Activated naive CD4-positive, alpha-beta T cell treated with Interleukin-2 at 50 U/mL for 16 hours (primary cell): ENCODE results near the gene GCNT1.
"Not testable (repeated sequence)": the region's sequence is repeated elsewhere in the genome, so short reads cannot be mapped to it uniquely, and the experiment has no call there.

Experiments used
- DNase-seq: peaks from one replicate; pipeline ENCODE4 v3.0.0-alpha.2; 2020

GCNT1 gene

DNA sequence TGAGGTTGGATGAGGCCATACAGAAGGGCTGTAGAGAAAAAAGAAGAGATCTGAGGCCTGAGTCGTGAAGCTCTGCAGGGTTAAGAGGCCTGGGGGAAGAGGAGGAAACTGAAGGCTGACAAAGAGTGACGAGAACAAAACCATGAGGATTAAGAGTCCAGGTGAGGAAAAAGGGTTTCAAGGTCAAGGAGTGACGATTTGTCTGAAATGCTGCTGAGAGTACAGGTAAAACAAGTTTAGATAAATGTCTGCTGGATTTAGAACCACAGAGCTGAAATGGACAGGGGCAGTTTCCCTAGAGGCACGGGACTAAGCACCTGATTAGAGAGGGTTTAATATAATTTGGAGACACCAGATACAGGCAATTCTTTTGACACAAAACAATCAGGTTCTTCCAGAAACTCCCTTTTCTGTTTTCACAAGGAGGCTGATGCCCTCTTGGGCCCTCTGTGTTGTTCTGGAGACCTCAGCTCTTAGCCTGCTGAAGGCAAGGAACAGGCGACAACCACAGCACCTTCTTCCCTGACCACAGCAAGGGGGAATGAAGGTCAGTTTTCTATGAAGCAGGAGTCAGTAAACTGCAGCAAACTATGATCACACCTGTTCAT lies 14.6 kb upstream of the GCNT1 start:
- DNase-seq = no peak

DNA sequence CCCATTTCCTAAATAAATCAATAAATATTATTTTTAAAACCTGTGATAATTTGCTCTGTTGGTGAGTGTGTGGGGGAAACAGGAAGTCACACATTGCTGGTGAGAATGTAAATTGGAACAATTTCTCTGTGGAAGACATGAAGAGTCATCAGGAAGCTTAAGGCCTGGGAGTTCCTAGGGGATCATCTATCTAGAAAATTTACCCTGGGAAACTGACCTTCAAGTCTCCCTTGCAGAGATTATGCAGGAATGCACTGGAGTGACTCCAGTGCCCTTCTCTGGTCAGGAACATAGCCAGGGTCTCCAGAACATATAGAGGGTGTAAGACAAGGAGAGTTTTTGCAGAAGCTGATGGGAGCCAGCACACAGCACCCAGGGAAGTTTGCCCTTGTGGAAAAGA lies 13.0 kb upstream of the GCNT1 start:
- DNase-seq = no peak

DNA sequence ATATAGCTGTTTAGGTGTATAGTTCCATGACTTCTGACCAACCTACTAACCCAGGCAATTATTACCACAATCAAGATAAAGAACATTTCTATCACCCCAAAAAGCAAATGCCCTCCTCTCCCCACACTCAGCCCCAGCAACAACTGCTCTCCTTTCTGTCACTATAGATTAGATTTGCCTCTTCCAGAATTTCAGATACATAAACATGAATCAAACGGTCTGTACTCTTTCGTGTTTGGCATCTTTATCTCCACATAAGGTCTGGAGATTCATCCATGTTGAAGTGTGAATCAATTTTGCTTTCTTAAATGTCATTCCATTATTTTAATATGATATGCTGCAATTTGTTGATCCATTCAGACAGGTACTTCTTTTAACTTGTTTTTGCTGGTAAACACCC lies 10.5 kb upstream of the GCNT1 start:
- DNase-seq = no peak

DNA sequence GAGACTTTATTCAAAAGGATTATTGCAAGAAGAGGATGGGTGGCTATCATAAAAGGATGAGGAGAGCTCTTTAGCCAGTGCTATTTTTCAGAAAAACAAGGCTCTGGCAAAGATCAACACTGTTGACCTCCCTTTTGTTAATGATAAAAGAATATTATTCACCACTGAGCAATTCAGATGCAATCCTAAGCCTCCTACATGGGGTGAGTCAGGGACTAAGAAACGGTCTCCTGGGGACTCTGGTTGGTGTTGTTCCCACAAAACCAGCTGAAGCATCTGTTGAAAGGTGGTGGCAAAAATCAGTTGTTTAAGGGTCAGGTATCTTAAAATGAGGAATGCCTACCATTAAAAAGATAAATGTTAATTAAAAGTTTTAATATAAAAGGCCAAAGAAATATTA lies 7.7 kb upstream of the GCNT1 start:
- DNase-seq = no peak

DNA sequence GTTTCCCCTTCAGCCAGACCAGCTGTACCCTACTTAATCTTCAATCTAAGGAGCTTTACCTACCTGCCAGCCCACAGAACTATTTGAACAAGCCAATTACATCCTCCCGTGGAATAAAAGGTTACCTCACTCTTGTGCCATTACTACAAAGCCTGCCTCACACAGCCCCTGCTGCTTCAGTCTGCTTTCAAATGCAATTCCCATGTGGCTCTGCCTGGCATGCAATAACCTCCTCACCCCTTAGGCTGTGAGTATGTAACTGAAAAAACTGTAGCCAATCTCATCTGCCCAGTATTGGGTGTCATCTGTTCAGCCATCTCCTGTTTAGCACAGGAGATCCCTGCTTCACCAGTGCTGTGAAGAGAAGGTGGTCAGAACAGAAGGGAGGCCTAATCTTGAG lies 6.1 kb upstream of the GCNT1 start:
- DNase-seq = no peak

DNA sequence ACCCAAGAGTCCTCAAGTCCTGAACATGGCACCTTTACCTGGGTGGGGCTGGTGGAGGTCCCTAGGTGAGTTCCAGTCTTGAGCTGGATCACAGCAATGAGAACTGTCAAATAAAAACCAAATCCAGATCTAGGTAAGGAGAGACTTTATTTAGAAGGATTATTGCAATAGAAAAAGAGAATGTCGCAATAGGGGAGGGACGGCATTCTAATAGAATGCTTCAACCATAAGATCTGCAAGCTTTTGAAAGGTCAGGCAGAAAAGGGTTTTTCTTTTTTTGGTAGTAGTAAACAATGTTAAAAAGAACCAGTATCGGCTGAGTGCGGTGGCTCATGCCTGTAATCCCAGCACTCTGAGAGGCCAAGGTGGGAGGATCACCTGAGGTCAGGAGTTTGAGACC lies 5.2 kb upstream of the GCNT1 start:
- DNase-seq = no peak

DNA sequence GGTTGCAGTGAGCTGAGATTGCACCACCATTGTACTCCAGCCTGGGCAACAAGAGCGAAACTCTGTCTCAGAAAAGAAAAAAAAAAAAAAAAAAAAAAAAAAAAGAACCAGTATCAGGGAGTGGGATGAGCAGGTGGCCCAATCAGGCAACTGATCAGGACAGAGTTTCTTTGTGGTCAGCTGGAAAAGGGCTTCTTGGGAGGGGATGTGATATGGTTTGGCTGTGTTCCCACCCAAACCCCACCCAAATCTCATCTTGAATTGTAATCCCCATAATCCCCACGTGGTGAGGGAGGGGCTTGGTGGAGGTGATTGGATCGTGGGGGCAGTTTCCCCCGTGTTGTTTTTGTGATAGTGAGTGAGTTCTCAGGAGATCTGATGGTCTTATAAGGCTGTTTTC lies 4.7 kb upstream of the GCNT1 start:
- DNase-seq = no peak

DNA sequence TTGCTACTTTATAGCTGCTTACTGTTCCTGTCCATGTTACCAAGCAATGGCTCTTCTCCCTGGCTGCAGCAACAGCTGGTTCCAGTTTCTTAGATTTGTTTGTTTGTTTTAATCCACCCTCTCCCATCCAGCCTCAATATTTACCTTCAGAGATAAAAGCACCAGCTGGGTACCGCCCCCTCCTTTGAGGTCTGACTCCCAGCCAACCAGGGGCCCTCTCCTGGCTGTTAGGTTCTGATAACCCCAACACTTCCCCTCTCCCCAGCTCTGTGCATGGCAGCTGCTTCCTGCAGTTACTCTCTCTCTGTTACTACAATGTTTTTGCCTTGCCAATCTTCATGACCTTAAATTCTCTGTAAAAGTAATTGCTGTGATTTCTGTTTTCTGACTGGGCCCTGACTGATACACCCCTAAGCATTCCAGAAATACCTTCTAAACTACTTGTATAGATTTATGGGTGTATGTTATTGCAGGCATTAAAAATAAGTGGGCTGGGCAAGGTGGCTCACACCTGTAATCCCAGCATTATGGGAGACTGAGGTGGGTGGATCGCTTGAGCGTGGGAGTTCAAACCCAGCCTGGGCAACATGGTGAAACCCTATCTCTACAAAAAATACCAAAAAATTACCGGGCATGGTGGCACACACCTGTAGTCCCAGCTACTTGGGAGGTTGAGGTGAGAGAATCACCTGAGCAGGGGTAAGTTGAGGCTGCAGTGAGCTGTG lies 2.6 kb upstream of the GCNT1 start:
- peak; percentile 25 for DNase-seq

DNA sequence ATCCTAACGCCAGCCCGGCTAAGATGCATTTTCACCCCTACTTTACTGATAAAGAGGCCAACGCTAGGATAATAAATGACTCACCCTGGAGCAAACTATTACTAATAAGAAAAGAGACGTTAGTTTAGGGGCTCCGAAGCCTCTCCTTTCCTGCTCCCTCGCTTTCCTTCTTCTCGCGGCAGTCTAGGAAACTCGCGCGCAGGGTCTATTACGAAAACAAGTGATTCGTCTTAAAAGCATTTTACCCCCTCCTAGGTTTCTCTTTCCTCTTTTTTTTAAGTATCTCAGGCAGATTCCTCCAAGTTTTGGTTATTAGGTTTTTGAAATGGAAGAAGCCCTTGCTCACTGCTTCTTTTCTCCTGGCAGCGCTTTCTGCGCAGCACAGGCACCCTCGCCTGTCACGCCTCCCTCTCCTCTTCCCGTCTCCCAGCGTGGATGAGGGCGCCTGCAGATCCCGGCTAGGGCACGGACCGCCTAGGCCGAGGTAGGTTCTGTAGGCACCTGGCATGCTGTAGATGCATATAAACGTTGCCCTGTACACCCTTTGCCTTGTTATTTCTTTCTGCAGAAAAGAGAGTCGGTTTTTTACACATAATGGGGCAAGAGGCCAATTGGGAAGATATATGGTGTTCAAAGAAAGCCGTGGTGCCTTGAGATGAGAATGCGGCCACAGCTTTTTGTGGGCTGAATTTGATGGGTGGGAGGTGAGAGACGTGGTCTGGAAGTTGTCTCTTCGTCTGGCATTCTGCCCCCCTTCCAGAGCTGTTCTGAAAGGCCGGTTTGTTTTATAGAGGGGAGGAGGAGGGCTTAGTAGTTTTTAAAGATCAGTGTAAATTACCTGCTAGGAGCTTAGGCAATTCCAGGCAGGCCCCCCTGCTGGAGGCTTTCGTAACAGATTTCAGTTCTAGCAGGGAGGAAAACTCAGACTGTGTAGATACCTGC lies 983 bp downstream of the GCNT1 start:
- no peak for DNase-seq

DNA sequence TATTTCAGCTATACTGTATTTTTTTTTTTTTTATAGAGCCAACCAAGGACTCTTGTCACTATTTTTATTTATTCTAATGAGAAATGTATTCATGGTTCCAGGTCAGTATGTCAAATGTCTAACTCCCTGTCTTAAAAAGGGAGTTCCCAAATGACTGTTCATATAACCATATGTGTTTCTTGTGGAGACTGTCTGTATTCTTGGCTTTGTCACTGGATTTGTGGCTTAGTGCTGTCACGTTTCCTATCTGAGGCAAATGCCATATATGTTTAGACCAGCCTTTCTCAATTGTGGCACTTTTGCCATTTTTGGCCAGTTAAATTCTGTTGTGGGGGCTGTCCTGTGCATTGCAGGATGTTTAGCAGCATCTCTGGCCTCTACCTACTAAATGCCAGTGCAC lies 3.1 kb downstream of the GCNT1 start:
- DNase-seq = no peak

DNA sequence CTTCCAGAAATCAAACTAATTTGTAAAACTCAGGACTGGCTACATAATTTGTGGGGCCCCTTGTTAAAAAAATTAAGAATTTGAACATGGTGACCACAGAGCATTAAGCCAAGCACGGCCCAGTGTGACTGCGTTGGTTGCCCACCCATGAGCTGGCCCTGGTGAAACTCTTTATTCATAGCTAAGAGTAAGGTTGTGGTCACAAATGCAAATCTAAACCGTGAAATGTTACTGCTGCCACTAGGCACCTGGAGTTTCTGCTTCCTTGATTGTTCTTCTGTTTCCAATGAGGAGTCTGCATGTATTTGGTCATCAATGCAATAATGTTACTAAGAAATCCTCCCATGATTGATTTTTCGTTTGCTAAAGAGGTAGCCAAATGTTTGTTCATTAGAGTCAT lies 4.2 kb downstream of the GCNT1 start:
- DNase-seq = no peak

DNA sequence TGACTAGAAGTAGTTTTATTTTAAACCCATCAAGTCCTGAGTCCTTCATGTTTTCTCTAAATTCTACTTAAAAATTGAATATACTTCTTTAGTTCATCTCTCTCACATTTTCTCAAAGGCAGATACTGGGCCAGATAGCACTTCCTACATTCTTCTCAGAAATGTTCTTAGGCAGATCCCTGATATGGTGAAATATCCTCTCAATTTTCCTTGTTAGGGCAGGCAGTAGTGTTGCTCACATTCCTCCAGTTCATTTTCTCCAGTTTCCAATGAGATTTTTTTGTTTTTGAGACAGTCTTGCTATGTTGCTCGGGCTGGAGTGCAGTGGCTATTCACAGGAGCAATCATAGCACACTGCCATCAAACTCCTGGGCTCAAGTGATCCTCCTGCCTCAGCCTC lies 5.7 kb downstream of the GCNT1 start:
- DNase-seq = no peak

DNA sequence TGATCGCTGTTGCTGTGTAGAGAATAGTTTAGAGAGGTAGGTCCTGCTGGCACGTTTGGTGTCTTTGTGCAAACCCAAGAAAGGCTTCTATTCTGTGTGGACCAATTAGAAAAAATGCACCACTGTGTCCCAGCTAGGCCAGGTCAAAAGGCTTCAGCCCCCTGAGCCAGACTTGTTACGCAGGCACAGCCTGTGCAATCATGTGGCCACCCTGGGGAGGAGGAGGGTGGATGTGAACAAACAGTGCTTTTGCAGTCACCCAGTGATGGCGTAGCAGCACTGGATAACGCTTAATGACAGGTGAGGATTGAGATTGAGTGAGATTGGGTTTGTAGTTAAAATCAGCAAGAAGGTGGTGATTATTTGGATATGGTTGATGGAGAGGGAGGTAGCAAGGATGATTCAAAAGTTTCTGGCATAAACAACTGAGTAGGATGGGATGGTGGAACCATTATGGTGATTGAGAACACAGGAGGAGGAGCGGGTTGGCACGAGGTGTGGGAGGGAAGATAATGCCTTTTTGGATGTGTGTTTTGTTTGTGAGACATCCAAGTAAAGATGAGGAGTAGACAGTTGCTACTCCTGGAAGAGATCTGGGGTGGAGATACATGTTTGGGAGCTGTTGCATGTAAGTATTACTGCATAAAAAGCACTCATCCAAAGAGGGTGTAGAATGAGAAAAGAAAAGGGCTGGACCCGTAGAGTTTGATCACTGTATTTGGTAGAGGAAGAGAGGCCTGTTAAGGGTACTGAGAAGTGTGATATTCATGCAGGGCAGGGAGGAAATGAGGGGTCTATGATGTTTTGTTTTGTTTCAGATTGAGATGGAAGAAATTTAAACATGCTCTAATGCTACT lies 6.7 kb downstream of the GCNT1 start:
- DNase-seq = no peak

DNA sequence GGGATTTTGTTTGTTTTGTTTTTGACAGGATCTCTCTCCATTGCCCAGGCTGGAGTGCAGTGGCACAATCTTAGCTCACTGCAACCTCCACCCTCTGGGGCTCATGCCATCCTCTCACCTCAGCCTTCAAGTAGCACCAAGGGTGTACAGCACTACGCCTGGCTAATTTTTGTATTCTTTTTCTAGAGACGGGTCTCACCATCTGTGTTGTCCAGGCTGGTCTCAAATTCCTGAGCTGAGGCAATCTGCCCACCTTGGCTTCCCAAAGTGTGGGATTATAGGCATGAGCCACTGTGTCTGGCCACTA lies 7.3 kb downstream of the GCNT1 start:
- DNase-seq = no peak

DNA sequence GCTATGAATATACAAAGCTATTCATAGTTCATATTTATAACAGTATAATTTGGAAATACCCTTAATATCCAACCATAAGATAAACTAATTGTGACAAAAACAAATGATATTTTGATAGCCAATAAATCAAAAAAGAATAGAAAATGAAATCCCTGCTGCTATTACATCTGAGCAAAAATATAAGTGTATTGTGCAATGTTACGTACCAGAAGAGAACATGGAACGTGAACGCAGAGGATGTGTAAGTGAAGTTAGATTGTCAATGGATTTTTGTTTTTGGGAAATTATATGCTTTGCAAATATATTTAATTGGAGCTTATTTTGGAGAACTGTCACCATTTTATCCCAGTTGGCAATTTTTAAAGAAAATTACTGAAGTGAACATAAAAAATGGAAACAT lies 15.4 kb downstream of the GCNT1 start:
- DNase-seq = no peak

DNA sequence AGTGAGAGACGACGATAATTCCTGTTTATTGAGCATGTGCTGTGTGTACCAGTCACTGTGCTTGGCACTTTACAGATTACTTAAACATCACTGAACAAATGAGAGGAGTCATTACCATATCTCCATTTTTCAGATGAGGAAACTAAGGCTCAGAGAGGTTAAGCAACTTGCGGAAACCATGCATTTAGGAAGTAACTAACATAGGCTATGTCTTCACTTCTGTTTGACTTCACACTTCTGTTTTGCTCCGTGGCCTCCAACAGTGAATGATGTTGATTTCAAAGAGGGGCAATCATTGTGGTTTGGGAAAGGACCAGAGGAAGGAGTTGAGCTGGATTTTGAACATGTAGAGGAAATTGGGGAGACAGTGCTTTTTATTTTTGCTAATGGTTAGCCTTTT lies 16.7 kb downstream of the GCNT1 start:
- no peak for DNase-seq

DNA sequence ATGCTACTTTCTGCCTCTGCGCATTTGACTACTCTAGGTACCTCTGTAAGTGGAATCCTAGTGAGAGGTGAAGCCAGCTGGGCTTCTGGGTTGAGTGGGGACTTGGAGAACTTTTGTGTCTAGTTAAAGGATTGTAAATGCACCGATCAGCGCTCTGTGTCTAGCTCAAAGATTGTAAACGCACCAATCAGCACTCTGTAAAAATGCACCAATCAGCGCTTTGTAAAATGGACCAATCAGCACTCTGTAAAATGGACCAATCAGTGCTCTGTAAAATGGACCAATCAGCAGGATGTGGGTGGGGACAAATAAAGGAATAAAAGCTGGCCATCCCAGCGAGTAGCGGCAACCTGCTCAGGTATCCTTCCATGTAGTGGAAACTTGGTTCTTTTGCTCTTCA lies 18.8 kb downstream of the GCNT1 start:
- DNase-seq = not testable (repeated sequence)

DNA sequence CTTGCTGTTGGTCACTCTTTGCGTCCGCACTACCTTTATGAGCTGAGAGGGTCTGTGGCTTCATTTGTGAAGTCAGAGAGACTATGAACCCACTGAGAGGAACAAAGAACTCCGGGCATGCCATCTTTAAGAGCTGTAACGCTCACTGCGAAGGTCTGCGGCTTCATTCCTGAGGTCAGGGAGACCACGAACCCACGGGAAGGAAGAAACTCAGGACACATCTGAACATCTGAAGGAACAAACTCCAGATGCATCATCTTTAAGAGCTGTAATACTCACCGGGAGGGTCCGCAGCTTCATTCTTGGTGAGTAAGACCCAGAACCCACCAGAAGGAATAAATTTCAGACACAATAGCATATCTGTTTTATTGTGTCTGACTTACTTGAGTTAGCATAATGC lies 19.2 kb downstream of the GCNT1 start:
- no peak for DNase-seq

DNA sequence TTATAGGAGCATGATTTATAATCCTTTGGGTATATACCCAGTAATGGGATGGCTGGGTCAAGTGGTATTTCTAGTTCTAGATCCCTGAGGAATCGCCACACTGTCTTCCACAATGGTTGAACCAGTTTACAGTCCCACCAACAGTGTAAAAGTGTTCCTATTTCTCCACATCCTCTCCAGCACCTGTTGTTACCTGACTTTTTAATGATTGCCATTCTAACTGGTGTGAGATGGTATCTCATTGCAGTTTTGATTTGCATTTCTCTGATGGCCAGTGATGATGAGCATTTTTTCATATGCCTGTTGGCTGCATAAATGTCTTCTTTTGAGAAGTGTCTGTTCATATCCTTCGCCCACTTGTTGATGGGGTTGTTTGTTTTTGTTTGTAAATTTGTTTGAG lies 20.4 kb downstream of the GCNT1 start:
- DNase-seq = not testable (repeated sequence)

DNA sequence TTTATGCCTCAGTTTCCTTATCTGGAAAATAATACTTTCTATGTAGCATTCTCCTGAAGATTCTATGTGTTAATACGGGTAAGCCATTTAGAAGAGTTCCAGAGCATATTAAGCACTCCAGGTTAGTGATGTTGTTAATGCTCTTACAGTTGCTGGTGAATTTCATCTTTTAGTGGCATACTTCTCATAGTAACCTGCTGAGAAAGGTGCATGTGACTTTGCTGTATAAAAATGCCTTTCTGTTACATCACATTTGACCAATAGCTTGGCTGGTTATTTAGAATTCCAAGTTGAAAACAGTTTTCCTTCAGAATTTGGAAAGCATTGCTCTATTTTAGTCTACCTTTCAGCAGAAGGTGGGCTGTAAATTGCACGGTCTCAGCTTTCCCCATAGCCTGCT lies 27.2 kb downstream of the GCNT1 start:
- DNase-seq = no peak

DNA sequence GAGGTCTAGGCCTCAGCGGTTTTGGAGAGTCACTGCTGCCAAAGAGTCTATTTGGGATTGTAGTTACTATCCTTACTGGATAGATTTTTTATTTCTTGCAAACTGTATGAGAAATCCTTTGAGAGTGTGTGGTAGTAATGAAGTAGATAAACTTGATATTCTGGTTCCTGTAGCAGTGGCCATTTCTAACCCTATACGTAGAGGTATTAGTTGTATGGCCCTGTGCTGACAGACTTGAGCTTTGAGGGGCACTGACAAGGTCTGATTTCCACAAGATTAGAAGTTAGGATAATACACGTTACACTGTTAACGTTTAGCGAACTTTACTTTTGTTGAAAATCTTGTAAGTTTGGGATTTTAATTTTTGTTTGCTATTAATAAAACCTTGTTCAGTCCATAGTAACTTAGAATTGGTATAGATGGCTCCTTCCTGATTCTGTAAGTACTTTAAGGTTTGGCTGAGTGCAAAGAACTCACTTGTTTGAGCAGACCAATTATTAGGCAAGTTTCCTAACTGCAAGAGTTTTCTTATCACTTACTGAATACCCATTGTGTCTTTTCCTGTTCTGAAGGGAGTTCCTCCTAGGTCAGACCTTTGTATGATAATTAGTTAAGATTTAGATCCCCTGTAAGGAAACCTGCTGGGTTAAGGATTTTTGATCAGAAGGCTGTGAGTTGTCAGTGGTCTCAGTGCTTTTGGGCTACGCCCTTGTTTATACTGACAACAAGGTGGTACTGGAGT lies 31.4 kb downstream of the GCNT1 start:
- no peak for DNase-seq

DNA sequence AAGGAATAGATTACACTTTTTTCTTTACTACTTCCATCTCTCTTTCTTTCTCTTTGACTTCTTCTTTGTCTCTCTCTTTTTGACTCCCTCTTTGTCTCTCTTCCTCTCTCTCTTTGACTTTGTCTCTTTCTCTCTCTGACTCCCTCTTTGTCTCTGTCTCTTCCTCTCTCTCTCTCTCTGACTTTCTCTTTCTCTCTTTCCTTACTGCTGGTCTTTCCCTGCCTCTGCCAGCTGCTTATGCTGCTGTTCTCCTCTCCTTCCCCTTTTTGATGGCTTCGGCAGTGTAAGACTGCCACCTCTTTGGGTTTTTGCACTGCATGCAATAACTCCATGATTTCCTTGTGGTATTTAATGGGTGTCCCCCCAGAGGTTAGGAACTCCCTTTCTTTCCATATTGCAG lies 32.1 kb downstream of the GCNT1 start:
- not testable (repeated sequence) for DNase-seq
